Measurements from ENCODE around the gene NRBF2.

The NRBF2 gene

GRCh38 chr10:63171255-63171855, 38.2 kb downstream of the NRBF2 start:
- FAIRE-seq: no peak
- no peak for DNase-seq (ENCODE audit: insufficient read length)
- TF ChIP-seq POLR2AphosphoS5 (IDR thresholded peaks at IDR 0.05; ENCODE audit: low read depth, low read length) (no peak), POLR2A (IDR thresholded peaks at IDR 0.05; ENCODE audit: low read depth, low read length) (no peak), TAF1 (IDR thresholded peaks at IDR 0.05; ENCODE audit: borderline replicate concordance, low read depth, low read length) (no peak)

- TF ChIP-seq POLR2AphosphoS5 (IDR thresholded peaks at IDR 0.05; ENCODE audit: low read depth, low read length): no peak
- no peak for TF ChIP-seq TAF1 (IDR thresholded peaks at IDR 0.05; ENCODE audit: borderline replicate concordance, low read depth, low read length)
- no peak for TF ChIP-seq POLR2A (IDR thresholded peaks at IDR 0.05; ENCODE audit: low read depth, low read length)
- FAIRE-seq: no peak
- no peak for DNase-seq (ENCODE audit: insufficient read length)
Observed at GRCh38 chr10:63171926-63172325, 38.8 kb downstream of the NRBF2 start.

- TF ChIP-seq POLR2AphosphoS5 (IDR thresholded peaks at IDR 0.05; ENCODE audit: low read depth, low read length) (no peak), POLR2A (IDR thresholded peaks at IDR 0.05; ENCODE audit: low read depth, low read length) (no peak), TAF1 (IDR thresholded peaks at IDR 0.05; ENCODE audit: borderline replicate concordance, low read depth, low read length) (no peak)
- FAIRE-seq (peak; percentile 91), DNase-seq (ENCODE audit: insufficient read length) (no peak)
Observed at GRCh38 chr10:63173468-63174232, 40.5 kb downstream of the NRBF2 start.

- no peak for DNase-seq (ENCODE audit: insufficient read length)
- TF ChIP-seq TAF1 (IDR thresholded peaks at IDR 0.05; ENCODE audit: borderline replicate concordance, low read depth, low read length) (no peak), POLR2AphosphoS5 (IDR thresholded peaks at IDR 0.05; ENCODE audit: low read depth, low read length) (no peak), POLR2A (IDR thresholded peaks at IDR 0.05; ENCODE audit: low read depth, low read length) (no peak)
- no peak for FAIRE-seq
Observed at GRCh38 chr10:63175534-63175933, 42.4 kb downstream of the NRBF2 start.

GRCh38 chr10:63192826-63193225, 59.7 kb downstream of the NRBF2 start:
- DNase-seq (ENCODE audit: insufficient read length) (no peak), FAIRE-seq (no peak)
- TF ChIP-seq TAF1 (IDR thresholded peaks at IDR 0.05; ENCODE audit: borderline replicate concordance, low read depth, low read length) (no peak), POLR2A (IDR thresholded peaks at IDR 0.05; ENCODE audit: low read depth, low read length) (no peak), POLR2AphosphoS5 (IDR thresholded peaks at IDR 0.05; ENCODE audit: low read depth, low read length) (no peak)

- DNase-seq (ENCODE audit: insufficient read length): no peak
- no peak for FAIRE-seq
- TF ChIP-seq TAF1 (IDR thresholded peaks at IDR 0.05; ENCODE audit: borderline replicate concordance, low read depth, low read length) (no peak), POLR2AphosphoS5 (IDR thresholded peaks at IDR 0.05; ENCODE audit: low read depth, low read length) (no peak), POLR2A (IDR thresholded peaks at IDR 0.05; ENCODE audit: low read depth, low read length) (no peak)
Observed at GRCh38 chr10:63197344-63198092, 64.4 kb downstream of the NRBF2 start.

- FAIRE-seq (no peak), DNase-seq (ENCODE audit: insufficient read length) (no peak)
Observed at GRCh38 chr10:63199716-63200115, 66.6 kb downstream of the NRBF2 start.

GRCh38 chr10:63200431-63200830, 67.3 kb downstream of the NRBF2 start:
- FAIRE-seq (peak; percentile 53), DNase-seq (ENCODE audit: insufficient read length) (no peak)
- no peak for TF ChIP-seq TAF1 (IDR thresholded peaks at IDR 0.05; ENCODE audit: borderline replicate concordance, low read depth, low read length)
- no peak for TF ChIP-seq POLR2A (IDR thresholded peaks at IDR 0.05; ENCODE audit: low read depth, low read length)
- no peak for TF ChIP-seq POLR2AphosphoS5 (IDR thresholded peaks at IDR 0.05; ENCODE audit: low read depth, low read length)

More at GRCh38 chr10:63199716-63200115, 66.6 kb downstream of the NRBF2 start:
- no peak for TF ChIP-seq POLR2AphosphoS5 (IDR thresholded peaks at IDR 0.05; ENCODE audit: low read depth, low read length)
- no peak for TF ChIP-seq TAF1 (IDR thresholded peaks at IDR 0.05; ENCODE audit: borderline replicate concordance, low read depth, low read length)
- TF ChIP-seq POLR2A (IDR thresholded peaks at IDR 0.05; ENCODE audit: low read depth, low read length): no peak

GRCh38 chr10:63201118-63201517, 68.0 kb downstream of the NRBF2 start:
- no peak for DNase-seq (ENCODE audit: insufficient read length)
- no peak for FAIRE-seq

More at GRCh38 chr10:63201118-63201517, 68.0 kb downstream of the NRBF2 start:
- no peak for TF ChIP-seq POLR2A (IDR thresholded peaks at IDR 0.05; ENCODE audit: low read depth, low read length)
- TF ChIP-seq TAF1 (IDR thresholded peaks at IDR 0.05; ENCODE audit: borderline replicate concordance, low read depth, low read length): no peak
- TF ChIP-seq POLR2AphosphoS5 (IDR thresholded peaks at IDR 0.05; ENCODE audit: low read depth, low read length): no peak
